DOHH2 (cell line): ENCODE data around the gene STK33.

Source experiments
- H3F3A ChIP-seq: fragments of 200-600 bp; sonication (generic), shearing (Covaris generic); 2 replicates; pipeline ENCODE4 v1.6.0; 2016; ENCODE audit warnings: antibody characterized with exemption, mild to moderate bottlenecking; ENCODE audit not compliant: control insufficient read depth, insufficient read depth
- H3K27ac ChIP-seq: fragments of 200-600 bp; sonication (generic); 2 replicates; pipeline ENCODE4 v1.5.1; 2014; ENCODE audit warnings: low read depth, mild to moderate bottlenecking, low read length, moderate library complexity
- H3K27me3 ChIP-seq: fragments of 200-600 bp; sonication (generic); 2 replicates; pipeline ENCODE4 v1.6.1; 2014; ENCODE audit warnings: mild to moderate bottlenecking, low read length, mixed read lengths; ENCODE audit not compliant: control insufficient read depth
- H3K36me3 ChIP-seq: fragments of 200-600 bp; sonication (generic); 2 replicates; pipeline ENCODE4 v1.6.1; 2014; ENCODE audit warnings: mild to moderate bottlenecking, low read length, moderate library complexity, mixed read lengths; ENCODE audit not compliant: control insufficient read depth
- H3K4me1 ChIP-seq: fragments of 200-600 bp; sonication (generic); 2 replicates; pipeline ENCODE4 v1.6.1; 2014; ENCODE audit warnings: mild to moderate bottlenecking, low read length, mixed read lengths; ENCODE audit not compliant: control insufficient read depth
- H3K4me2 ChIP-seq: fragments of 200-600 bp; sonication (generic); 2 replicates; pipeline ENCODE4 v1.6.0; 2014; ENCODE audit warnings: mild to moderate bottlenecking, low read length, moderate library complexity
- H3K4me3 ChIP-seq: fragments of 200-600 bp; sonication (generic); 2 replicates; pipeline ENCODE4 v1.5.1; 2014; ENCODE audit warnings: mild to moderate bottlenecking, low read length, mixed read lengths
- H3K79me2 ChIP-seq: fragments of 200-600 bp; sonication (generic); 2 replicates; pipeline ENCODE4 v1.6.1; 2014; ENCODE audit warnings: mild to moderate bottlenecking, low read length, mixed read lengths; ENCODE audit not compliant: control insufficient read depth
- H3K9me2 ChIP-seq: fragments of 200-600 bp; sonication (generic); replicated peaks from 2 replicates; pipeline ENCODE4 v1.6.1; 2014; ENCODE audit warnings: mild to moderate bottlenecking, low read length, mixed read lengths; ENCODE audit not compliant: control insufficient read depth
- H3K9me3 ChIP-seq: fragments of 200-600 bp; sonication (generic); 2 replicates; pipeline ENCODE4 v1.6.1; 2014; ENCODE audit warnings: antibody characterized with exemption, low read length, mixed read lengths; ENCODE audit not compliant: control insufficient read depth, insufficient read depth
- H4K20me1 ChIP-seq: fragments of 200-600 bp; sonication (generic); 2 replicates; pipeline ENCODE4 v1.6.0; 2014; ENCODE audit warnings: low read depth, mild to moderate bottlenecking, antibody characterized with exemption, low read length, moderate library complexity; ENCODE audit not compliant: control insufficient read depth, insufficient read depth
- CTCF ChIP-seq: fragments of 200-600 bp; sonication (generic); IDR thresholded peaks from one replicate; pipeline ENCODE4 v1.5.1; 2014; ENCODE audit warnings: antibody characterized with exemption, mild to moderate bottlenecking, low read depth, low read length; ENCODE audit not compliant: poor library complexity, severe bottlenecking
- EZH2phosphoT487 ChIP-seq: fragments of 200-600 bp; sonication (generic); IDR thresholded peaks from 2 replicates; pipeline ENCODE4 v1.6.1; 2017; ENCODE audit warnings: borderline replicate concordance, mild to moderate bottlenecking, antibody characterized with exemption, low read length, moderate library complexity, mixed read lengths

Gene STK33

GRCh38 chr11:8587915-8588314 lies 6.1 kb downstream of the STK33 start:
- Histone ChIP-seq H3K9me3 (no peaks in the 10 kb centered on the region), H3K27ac (no peak overlapping the region), H3F3A (no peaks in the 10 kb centered on the region), H4K20me1 (no peaks in the 10 kb centered on the region), H3K4me1 (peaks cover 3% of the 10 kb centered on the region), H3K79me2 (peaks cover 21% of the 10 kb centered on the region), H3K36me3 (no peaks in the 10 kb centered on the region), H3K4me2 (no peak overlapping the region), H3K27me3 (no peaks in the 10 kb centered on the region), H3K4me3 (no peak overlapping the region), H3K9me2 (no peaks in the 10 kb centered on the region; the same call in 1 of the 2 replicates)
- TF ChIP-seq CTCF (no peak), EZH2phosphoT487 (no peak)

- Histone ChIP-seq H3K27me3 (no peaks in the 10 kb centered on the region), H3K27ac (no peak overlapping the region), H3K36me3 (no peaks in the 10 kb centered on the region), H3K4me2 (no peak overlapping the region), H3K4me1 (no peaks in the 10 kb centered on the region), H3F3A (no peaks in the 10 kb centered on the region), H3K9me2 (no peaks in the 10 kb centered on the region; the same call in 1 of the 2 replicates), H4K20me1 (no peaks in the 10 kb centered on the region), H3K9me3 (no peaks in the 10 kb centered on the region), H3K4me3 (no peak overlapping the region), H3K79me2 (peaks cover 19% of the 10 kb centered on the region)
- TF ChIP-seq CTCF (no peak), EZH2phosphoT487 (no peak)
Observed at GRCh38 chr11:8586805-8587204, 7.2 kb downstream of the STK33 start.

- Histone ChIP-seq H4K20me1 (no peaks in the 10 kb centered on the region), H3K4me2 (no peak overlapping the region), H3K9me3 (no peaks in the 10 kb centered on the region), H3K4me1 (no peaks in the 10 kb centered on the region), H3K27me3 (no peaks in the 10 kb centered on the region), H3F3A (no peaks in the 10 kb centered on the region), H3K27ac (no peak overlapping the region), H3K36me3 (no peaks in the 10 kb centered on the region), H3K79me2 (peaks cover 19% of the 10 kb centered on the region), H3K4me3 (no peak overlapping the region), H3K9me2 (no peaks in the 10 kb centered on the region; the same call in 1 of the 2 replicates)
- no peak for TF ChIP-seq EZH2phosphoT487
- TF ChIP-seq CTCF = no peak
Observed at GRCh38 chr11:8586184-8586583, 7.8 kb downstream of the STK33 start.
